ENCODE measurements around the gene CHML.

Gene CHML

GRCh38 chr1:241624935-241625334 is 15.2 kb downstream of the CHML start:
- in situ Hi-C loops (cut with MboI; ENCODE audit: low sequenced_read_pairs): loop anchor here (25.0 kb wide), 1 partner anchor 387 kb away; no protein-coding TSS in a partner anchor

DNA sequence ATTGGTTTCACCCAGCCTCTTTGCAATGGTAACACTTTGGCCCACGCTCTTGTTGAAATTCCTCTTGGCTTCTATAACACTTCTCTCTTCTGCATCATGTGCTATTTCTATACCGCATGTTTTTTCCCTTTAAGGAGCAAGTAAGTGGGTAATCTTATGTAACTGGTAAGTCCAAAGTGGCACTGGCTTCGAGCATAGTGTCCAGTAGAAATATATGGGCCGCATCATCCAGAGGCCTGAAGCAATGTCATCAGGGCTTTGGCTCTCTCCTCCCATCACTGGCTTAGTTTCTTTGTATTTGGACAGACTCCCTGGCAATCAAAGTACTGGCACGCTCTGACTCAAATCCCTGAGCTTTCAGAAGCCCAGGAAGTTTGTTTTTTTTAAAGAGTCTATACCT is 17.5 kb downstream of the CHML start:
- in situ Hi-C loops (cut with MboI; ENCODE audit: low sequenced_read_pairs): loop anchor here (25.0 kb wide), 1 partner anchor 390 kb away; no protein-coding TSS in a partner anchor

GRCh38 chr1:241617426-241617825 is 22.7 kb downstream of the CHML start:
- in situ Hi-C loops (cut with MboI; ENCODE audit: low sequenced_read_pairs): loop anchor here (25.0 kb wide), 1 partner anchor 395 kb away; no protein-coding TSS in a partner anchor

DNA sequence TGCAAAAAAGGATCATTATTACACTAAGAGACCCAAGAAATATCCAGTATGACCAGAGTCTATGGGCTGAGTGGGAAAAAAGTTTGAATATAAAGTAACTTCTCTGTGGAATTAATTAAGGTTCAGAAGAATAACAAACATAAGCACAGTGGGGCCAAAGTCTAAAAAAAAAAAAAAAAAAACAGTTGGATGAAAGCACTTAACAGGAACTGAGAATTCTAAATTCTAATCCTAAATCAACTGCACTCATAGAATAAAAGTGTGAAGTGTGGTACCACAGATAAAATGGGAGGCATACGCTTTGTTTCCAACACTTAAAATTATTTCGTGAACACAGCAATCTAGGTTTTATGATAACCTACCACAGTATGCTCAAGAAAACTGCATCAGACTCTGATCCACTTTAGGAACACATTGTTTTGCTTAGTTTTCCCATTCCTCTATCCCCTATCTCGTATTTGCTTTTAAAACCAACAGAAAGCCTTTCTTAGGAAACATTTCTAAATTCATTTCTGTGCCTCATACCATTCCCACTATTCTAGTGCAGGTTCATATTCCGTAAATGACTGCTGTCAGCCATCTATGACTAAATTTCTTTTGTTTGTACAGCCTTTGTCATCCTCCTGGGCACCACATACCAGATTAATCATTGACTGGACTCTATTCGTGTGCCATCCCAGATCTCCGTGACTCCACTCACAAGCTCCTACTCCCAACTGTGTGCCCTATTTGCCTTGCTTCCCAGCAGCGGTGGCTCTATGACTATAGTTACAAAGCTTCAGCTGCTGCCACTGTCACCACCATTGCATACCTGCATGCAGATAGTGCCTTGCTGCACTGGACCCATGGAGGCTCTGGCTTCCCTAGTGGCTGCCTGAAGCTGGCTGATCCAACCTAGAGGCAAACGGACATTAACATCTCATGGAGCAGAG is 24.9 kb downstream of the CHML start:
- in situ Hi-C loops (cut with MboI; ENCODE audit: low sequenced_read_pairs): loop anchor here (25.0 kb wide), 1 partner anchor 397 kb away; no protein-coding TSS in a partner anchor

GRCh38 chr1:241614572-241614971 is 25.6 kb downstream of the CHML start:
- in situ Hi-C loops (cut with MboI; ENCODE audit: low sequenced_read_pairs): loop anchor here (25.0 kb wide), 1 partner anchor 398 kb away; no protein-coding TSS in a partner anchor

GRCh38 chr1:241614144-241614543 is 26.0 kb downstream of the CHML start:
- in situ Hi-C loops (cut with MboI; ENCODE audit: low sequenced_read_pairs): loop anchor here (25.0 kb wide), 1 partner anchor 398 kb away; no protein-coding TSS in a partner anchor

DNA sequence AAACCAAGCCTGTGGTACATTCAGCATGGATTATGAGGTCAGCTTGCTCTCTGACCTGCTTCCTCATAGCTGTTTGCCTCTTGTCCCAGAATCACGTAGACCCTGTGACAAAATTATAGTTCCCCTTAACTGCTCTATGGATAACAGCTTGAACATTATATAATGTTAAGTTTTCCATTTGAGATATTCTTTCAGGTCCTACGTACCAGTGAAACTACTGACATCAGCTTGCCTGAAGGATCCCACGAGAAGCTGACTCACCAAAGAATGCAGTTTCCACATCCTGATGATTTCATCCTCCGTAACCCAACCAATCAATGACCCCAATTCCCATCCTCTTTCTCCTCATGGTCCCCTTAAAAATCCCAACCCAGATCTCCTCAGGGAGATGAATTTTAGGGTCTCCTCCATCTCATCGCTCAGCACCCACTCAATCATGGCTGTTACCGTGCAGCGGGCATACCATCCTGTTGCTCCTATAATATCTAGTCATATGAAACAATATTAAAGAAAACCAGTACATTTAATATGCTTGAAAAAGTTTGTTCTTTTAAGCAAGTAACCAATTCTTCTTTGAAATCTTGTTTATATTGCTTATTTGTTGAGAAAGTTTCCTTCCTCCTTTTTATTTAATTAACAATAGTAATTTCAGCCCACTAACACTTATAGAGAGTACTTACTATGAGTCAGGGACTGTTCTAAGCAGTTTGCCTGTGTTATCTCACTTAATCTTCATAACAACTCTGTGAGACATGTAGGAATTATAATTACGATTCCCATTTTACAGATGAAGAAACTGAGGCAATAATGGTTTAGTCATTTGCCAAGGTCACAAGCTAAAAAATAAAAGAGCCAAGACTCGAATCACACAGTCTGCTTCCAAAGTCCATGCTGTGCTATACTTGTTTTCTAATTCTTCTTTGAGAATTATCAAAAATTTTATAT is 27.4 kb downstream of the CHML start:
- in situ Hi-C loops (cut with MboI; ENCODE audit: low sequenced_read_pairs): loop anchor here (25.0 kb wide), 1 partner anchor 399 kb away; no protein-coding TSS in a partner anchor

DNA sequence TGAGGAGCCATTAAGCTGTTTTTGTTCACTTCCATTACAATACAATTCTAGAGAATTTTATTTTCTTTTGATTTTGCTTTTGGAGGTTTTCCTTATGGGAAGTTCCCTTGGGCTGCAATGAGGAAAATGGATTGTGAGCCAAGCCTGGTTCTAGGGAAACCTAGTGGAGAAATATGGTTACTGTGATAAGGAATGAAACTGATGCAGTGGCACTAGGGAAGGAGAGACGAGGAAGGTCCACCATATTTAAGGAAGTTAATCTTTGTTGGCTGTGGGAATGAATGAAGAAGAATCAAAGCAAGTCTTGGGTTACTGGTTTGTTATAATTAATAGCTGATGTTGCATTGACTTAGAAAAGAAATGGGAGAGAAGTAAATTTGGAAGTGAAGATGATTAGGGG is 28.4 kb downstream of the CHML start:
- in situ Hi-C loops (cut with MboI; ENCODE audit: low sequenced_read_pairs): loop anchor here (25.0 kb wide), 1 partner anchor 401 kb away; no protein-coding TSS in a partner anchor

GRCh38 chr1:241611063-241611462 is 29.1 kb downstream of the CHML start:
- in situ Hi-C loops (cut with MboI; ENCODE audit: low sequenced_read_pairs): loop anchor here (25.0 kb wide), 1 partner anchor 401 kb away; no protein-coding TSS in a partner anchor

DNA sequence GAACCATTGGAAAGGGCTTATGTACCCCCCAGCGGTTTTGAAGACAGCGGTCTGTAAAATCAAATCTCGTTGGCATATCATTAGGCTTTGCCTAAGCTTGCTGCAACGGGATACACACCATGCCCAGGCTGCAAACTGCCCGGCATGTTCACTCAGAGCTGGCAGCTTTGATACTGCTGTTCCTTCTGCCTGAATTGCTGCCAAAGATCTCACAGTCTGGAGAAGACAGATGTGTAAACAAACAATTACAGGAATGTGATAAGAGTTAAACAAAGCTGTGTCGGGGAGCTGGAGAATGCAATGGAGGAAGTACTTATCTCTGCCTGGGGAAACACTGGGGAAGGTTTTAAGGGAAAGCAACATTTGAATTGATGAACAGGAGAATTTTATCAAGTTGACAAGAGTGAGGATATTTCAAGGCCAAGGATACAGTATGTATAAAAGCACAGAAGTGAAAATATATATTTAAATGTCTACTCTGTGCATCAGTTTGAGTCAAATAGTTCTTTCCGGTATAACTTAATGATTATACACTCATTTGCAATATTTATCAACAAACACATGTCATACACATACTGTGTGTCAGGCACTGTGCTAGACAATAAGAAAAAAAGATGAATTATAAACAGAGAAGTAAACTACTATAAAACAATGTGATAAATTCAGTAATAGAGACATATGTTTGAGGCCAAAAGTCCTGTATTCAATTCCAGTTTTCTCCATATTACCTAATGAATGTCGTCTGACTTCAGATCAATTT is 29.9 kb downstream of the CHML start:
- in situ Hi-C loops (cut with MboI; ENCODE audit: low sequenced_read_pairs): loop anchor here (25.0 kb wide), 1 partner anchor 402 kb away; no protein-coding TSS in a partner anchor

GRCh38 chr1:241608379-241609033 is 31.7 kb downstream of the CHML start:
- in situ Hi-C loops (cut with MboI; ENCODE audit: low sequenced_read_pairs): loop anchor here (25.0 kb wide), 1 partner anchor 404 kb away; no protein-coding TSS in a partner anchor

- in situ Hi-C loops (cut with MboI; ENCODE audit: low sequenced_read_pairs): loop anchor here (25.0 kb wide), 1 partner anchor 405 kb away; no protein-coding TSS in a partner anchor
Measured at GRCh38 chr1:241607497-241607896, 32.7 kb downstream of the CHML start.

DNA sequence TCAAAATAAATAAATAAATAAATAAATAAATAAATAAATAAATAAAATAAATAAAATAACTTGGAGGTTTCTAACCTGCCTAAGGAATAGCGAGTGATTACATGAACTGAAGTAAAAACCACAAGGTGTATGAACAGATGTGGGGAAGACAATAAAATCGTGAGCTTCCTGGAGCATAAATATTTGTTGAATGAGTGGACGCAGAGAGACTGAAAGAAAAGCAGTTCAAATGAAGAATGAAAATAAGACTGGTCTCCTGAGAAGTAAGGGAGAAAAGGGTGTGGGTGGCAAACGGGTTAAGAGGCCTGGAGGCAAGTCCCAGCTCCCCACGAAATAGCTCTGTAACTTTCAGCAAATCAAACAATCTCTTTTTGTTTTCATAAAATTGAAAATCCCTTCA is 33.6 kb downstream of the CHML start:
- in situ Hi-C loops (cut with MboI; ENCODE audit: low sequenced_read_pairs): loop anchor here (25.0 kb wide), 1 partner anchor 406 kb away; no protein-coding TSS in a partner anchor

DNA sequence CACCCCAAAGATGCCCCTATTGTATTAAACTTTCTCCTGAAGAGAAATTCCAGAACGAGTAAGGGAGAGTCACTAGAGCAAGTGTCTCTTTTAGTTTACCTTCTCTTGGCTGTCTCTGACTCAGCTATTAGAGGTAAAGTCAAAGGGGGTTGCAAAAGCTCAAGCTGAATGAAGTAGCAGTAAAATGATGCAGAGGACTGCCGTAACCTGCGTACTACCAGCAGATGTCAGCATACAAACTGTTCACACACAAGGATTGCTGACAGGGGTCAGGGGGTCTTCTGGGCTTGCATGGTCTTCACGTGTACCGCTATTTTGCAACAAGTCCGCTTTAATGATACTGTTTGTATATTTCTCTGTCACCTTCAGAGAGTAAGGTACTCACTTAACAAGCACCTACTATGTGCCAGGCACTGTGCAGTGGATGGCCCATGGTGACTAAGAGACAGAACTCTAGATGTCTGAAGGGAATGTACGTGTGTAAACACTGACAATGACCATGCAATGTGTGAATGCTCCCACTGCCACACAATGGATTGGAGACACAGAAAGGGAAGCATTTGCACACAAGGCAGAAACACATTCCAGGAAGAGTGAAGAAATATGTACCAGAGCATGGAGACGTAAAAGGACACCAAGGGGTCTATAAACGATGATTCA is 34.9 kb downstream of the CHML start:
- in situ Hi-C loops (cut with MboI; ENCODE audit: low sequenced_read_pairs): loop anchor here (25.0 kb wide), 1 partner anchor 407 kb away; no protein-coding TSS in a partner anchor

GRCh38 chr1:241603731-241604245 is 36.4 kb downstream of the CHML start:
- in situ Hi-C loops (cut with MboI; ENCODE audit: low sequenced_read_pairs): loop anchor here (25.0 kb wide), 1 partner anchor 409 kb away; no protein-coding TSS in a partner anchor

GRCh38 chr1:241600496-241600901 is 39.7 kb downstream of the CHML start:
- in situ Hi-C loops (cut with MboI; ENCODE audit: low sequenced_read_pairs): loop anchor here (25.0 kb wide), 1 partner anchor 412 kb away; no protein-coding TSS in a partner anchor

DNA sequence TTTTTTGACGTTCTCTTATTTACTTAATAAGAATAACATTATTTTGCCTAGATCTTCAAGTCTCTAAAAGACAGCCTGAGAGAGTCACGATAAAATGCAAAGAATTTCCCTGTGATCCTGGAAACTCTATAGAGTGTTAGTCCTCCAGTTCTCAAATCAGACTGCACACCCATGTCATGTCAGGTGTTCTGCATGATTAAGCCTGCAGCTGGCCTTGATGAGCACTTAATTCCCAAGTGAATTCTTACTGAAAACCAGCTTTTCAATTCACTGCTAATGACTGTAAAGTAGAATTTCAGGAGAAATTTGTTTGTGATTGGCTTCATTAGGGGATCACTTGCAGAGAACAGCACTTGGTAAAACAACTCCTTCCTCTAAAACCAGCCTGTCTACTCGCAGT is 41.9 kb downstream of the CHML start:
- in situ Hi-C loops (cut with MboI; ENCODE audit: low sequenced_read_pairs): no loop called here

- in situ Hi-C loops (cut with MboI; ENCODE audit: low sequenced_read_pairs): no loop called here
Measured at GRCh38 chr1:241596633-241597032, 43.5 kb downstream of the CHML start.

All from HL-60/S4 (cell line).